Activated CD8-positive, alpha-beta T cell treated with anti-CD3 and anti-CD28 coated beads, Interleukin-2, amount 10 ng/mL, durations not matched to agents 7 days and 5 days (primary cell): ENCODE results near the gene DRICH1. TPM values are rescaled to one million over a fixed set of nuclear protein-coding genes. Genes with fewer than 3 reads are reported as not detected.
"Not testable (repeated sequence)": the region's sequence is repeated elsewhere in the genome, so short reads cannot be mapped to it uniquely, and the experiment has no call there.

ENCODE experiments used
- ATAC-seq: fragments of 150-1000 bp; cut with Tn5 transposase; one replicate; pipeline ENCODE4 v1.10.0; 2021; ENCODE audit warnings: moderate library complexity
- CTCF ChIA-PET: fragments of 350-600 bp; sonication (Branson Sonifier 250); formaldehyde crosslinking; loops from one replicate; lab custom pipeline; 2021; ENCODE audit warnings: antibody characterized with exemption; lab: Charles Lee
- POLR2A ChIA-PET: fragments of 350-600 bp; sonication (Branson Sonifier 250); formaldehyde crosslinking; loops from one replicate; lab custom pipeline; 2021; ENCODE audit warnings: antibody characterized with exemption; lab: Charles Lee
- DNase-seq: peaks from one replicate; pipeline ENCODE4 v3.0.0-alpha.2; 2020
- H3K27ac Mint-ChIP-seq: one replicate; pipeline ENCODE4 v1.8.0; 2021; ENCODE audit warnings: mild to moderate bottlenecking, mixed read lengths
- H3K27me3 Mint-ChIP-seq: one replicate; pipeline ENCODE4 v1.8.0; 2021; ENCODE audit warnings: low read depth, mixed read lengths
- H3K36me3 Mint-ChIP-seq: one replicate; pipeline ENCODE4 v1.8.0; 2021; ENCODE audit warnings: low read depth, mixed read lengths
- H3K4me1 Mint-ChIP-seq: one replicate; pipeline ENCODE4 v1.8.0; 2021; ENCODE audit warnings: low read depth, mixed read lengths
- H3K4me3 Mint-ChIP-seq: one replicate; pipeline ENCODE4 v1.8.0; 2021; ENCODE audit warnings: mild to moderate bottlenecking, mixed read lengths
- H3K9me3 Mint-ChIP-seq: one replicate; pipeline ENCODE4 v1.8.0; 2022; ENCODE audit warnings: mixed read lengths; ENCODE audit not compliant: insufficient read depth
- total RNA-seq, 2 experiments: library from RNA; stranded (reverse); gene quantifications; one replicate each; pipeline ENCODE4 v1.2.3, GENCODE V29; 2021

Gene DRICH1
- total RNA-seq, 2 experiments from 2014 or later: 0.21 to 0.29 TPM

DNA sequence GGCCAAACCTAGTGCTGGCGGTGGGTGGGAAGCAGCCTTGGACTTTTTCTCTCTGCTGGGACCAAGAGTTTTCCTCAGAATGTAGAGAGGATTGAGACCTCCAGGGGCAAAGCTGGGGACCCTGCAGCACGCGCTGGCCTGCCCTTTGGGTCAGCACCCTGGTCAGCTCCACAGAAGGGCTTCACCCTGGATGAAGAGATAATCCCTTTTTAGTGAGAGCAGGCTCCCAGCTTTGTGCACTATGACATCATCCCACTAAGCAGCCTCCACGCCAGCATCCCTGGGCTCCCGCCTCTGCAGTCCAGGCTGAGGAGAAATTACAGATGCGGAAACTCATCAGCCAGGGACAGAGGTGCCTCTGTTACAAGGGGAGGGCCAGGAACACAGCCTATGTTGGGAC is 23.5 kb downstream of the DRICH1 start:
- H3K27ac Mint-ChIP-seq: no peak overlapping the region
- H3K4me3 Mint-ChIP-seq: no peak overlapping the region
- peaks cover 40% of the 10 kb centered on the region for H3K4me1 Mint-ChIP-seq
- ChIA-PET CTCF (no interaction called here), POLR2A (no interaction called here)
- H3K36me3 Mint-ChIP-seq: no peaks in the 10 kb centered on the region
- H3K9me3 Mint-ChIP-seq: no peaks in the 10 kb centered on the region
- peaks cover 2% of the 10 kb centered on the region for H3K27me3 Mint-ChIP-seq
- DNase-seq (peak; percentile 33), ATAC-seq (peak; percentile 26)

DNA sequence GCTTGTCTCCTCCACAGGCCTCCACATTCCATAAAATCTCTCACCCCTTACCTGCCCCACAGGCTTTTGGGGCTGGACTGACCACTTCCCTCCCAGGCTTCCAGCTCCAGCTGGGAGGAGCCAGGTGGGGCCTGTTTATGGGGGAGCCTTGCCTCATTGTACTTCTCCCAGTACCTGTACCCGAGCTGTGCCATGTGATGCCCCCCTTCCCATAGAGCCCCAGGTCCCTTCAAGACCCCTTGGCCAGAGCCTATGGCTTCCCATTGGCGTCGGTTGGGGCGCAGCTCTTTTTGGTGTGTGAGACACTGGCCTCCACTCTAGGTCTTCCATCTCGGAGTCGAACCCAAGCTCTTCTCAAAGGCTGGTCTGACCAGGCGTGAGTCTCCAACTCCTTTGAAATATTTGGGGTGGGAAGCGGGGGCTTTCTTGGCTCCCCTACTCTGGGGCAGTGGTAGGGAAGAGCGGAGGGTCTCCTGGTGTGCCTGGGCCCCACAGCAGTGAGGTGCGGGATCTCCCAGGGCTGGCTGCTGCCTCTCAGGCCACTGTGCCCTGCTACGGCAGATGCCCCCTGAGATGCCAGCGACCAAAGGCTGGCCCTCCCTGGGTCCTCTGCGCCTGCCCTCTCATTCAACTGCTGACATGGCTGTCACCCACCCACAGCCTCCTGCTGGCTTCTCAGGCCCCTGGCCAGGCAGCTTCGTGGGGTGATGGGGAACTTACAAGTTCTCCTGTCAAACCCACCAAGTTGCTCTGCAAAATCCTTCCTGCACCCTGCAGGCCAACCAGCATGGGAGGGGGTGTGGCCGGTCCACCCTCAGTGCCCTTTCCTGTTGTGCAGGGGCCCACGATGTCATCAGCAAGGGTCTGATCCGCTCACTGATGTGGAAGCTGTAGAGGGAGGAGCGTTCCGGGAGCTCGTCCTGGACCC is 25.7 kb downstream of the DRICH1 start:
- DNase-seq: no peak
- no peaks in the 10 kb centered on the region for H3K36me3 Mint-ChIP-seq
- no peak for ATAC-seq
- H3K27ac Mint-ChIP-seq: no peak overlapping the region
- H3K27me3 Mint-ChIP-seq: peaks cover 2% of the 10 kb centered on the region
- POLR2A ChIA-PET: interaction anchor here (0.6 kb wide), 1 partner anchor 38 kb away, joined by 4 read pairs; no protein-coding TSS in a partner anchor
- no peaks in the 10 kb centered on the region for H3K9me3 Mint-ChIP-seq
- H3K4me1 Mint-ChIP-seq: peaks cover 25% of the 10 kb centered on the region
- CTCF ChIA-PET: interaction anchor here (0.6 to 0.9 kb wide), 2 partner anchors 13 to 252 kb away, joined by 3 read pairs; no protein-coding TSS in a partner anchor
- H3K4me3 Mint-ChIP-seq: no peak overlapping the region

DNA sequence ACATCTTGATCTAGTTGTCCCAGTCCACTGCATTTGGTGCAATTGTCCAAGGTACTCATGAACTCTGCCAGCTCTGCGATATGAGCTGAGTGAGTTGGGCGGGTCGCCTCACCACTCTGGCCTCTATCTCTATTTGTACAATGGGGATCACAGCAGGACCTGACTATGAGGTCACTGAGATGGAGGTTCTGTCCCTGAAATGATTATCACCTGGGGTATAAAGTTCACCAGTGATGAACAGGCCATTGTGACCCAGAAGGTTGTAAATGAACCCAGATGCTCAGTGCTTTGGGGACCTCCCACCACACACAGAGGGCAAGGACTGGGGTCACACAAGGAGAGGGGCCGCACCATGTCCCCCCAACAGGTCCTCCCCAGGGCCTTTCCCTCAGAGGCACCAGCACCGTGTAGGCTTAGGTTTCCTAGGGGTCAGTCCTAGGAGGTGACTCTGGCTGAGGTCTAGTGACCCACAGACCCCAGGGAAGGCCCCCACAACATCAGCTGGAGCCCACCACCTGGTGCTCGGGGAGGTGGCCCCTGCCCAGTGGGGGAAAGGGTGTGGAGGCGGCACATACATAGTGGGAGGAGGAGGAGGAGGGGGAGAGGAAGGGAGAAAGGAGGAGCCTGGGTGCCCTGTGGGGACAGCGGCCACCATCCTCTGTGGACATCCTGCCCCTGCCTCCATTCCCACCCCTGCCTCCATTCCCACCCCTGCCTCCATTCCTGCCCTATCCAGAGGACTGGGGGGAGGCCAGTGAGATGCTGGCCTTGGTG is 27.0 kb downstream of the DRICH1 start:
- ATAC-seq (no peak), DNase-seq (no peak)
- no peak overlapping the region for H3K4me3 Mint-ChIP-seq
- ChIA-PET CTCF (interaction anchor here (1.2 kb wide), 1 partner anchor 14 kb away, joined by 3 read pairs; no protein-coding TSS in a partner anchor), POLR2A (no interaction called here)
- no peaks in the 10 kb centered on the region for H3K36me3 Mint-ChIP-seq
- H3K4me1 Mint-ChIP-seq: peaks cover 13% of the 10 kb centered on the region
- peaks cover 7% of the 10 kb centered on the region for H3K27me3 Mint-ChIP-seq
- H3K27ac Mint-ChIP-seq: no peak overlapping the region
- H3K9me3 Mint-ChIP-seq: no peaks in the 10 kb centered on the region

DNA sequence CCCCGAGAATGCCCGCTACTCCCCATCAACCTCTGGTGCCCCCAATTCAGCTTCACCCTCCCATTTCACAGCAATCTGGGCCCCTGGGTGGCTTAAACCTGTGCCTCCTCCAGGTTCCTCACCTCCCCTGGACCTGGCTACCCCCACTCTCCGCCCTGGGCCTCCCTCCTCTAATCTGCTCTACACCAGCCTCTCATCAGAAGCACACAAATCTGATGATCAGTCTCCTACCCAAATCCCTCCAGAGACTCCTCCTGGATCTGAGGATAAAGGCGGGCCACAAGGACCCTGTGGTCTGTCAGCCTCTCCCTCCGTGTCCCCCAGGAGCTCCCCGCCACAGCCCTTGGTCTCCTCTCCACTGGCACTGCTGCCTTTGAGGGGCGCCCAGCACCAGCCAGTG is 28.9 kb downstream of the DRICH1 start:
- Mint-ChIP-seq H3K4me1 (no peaks in the 10 kb centered on the region), H3K36me3 (no peaks in the 10 kb centered on the region), H3K9me3 (no peaks in the 10 kb centered on the region), H3K4me3 (no peak overlapping the region), H3K27me3 (peaks cover 5% of the 10 kb centered on the region), H3K27ac (no peak overlapping the region)
- ChIA-PET POLR2A (no interaction called here), CTCF (no interaction called here)
- ATAC-seq (no peak), DNase-seq (no peak)

DNA sequence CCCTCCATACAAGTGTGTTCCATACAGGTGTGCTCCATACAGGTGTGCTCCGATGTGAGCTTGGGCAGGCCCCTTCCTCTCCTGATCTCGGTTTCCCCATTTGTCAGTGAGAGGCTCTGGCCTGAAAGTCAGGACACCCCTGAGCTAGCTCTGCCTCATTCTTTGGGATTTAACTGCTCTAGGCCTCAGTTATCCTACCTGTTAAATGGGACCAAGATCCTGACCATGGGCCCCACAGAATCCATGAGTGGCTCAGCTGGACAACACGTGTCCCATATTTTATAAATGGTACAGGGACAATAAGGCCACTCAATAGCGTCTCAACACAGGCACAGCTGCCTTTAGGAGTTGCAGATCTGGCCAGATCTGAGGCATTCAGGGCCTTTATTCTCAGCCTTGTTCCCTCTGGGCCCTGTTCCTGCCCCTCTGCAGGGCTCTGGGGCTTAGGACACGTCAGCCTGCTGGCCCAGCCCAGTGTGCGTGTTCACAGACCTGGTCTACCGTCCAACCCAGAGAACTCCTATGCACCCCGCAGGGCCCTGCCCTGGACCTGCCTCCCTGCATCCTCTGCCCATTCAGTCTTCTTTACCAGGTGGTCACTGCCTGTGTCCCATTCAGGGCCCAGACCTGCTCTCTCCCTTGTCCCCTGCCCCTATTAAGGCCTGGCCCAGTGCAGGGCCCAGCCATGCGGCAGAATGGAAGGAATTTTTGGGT is 33.2 kb downstream of the DRICH1 start:
- POLR2A ChIA-PET: no interaction called here
- CTCF ChIA-PET: interaction anchor here (1.5 kb wide), 1 partner anchor 8 kb away, joined by 4 read pairs; no protein-coding TSS in a partner anchor
- no peaks in the 10 kb centered on the region for H3K36me3 Mint-ChIP-seq

DNA sequence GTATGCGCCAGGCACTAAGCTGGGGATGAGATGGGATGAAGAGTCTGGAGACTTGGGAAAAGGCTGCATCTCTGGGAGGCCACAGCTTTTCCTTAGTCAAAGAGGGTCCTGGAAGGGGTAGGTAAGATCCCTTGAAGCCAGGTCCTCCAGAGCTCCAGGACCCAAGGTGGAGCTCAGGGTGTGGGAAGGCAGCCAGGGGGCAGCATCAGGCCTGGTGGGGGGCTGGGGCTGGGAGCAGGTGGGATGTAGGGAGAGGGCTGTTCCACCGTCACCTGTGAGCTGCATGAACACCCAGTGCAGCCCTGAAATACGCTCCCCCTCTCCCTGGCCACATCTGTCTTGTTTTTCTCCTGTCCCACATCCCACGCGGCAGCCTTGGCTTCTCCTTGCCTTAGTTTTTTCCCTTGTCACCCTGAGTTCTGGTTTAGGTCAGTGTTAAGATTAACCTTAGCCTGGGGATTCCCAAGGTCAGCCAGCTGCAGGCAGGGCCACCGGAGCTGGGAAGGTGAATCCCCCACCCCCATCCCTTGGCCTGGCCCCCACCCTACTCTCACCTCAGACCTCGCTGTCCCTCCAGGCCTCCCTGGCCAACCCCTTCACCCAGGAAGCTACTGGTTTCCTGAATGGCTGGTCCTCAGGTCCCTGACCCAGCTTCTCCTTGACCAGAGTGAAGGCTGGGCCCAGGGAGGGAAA is 34.4 kb downstream of the DRICH1 start:
- CTCF ChIA-PET, POLR2A ChIA-PET, H3K9me3 Mint-ChIP-seq, H3K4me3 Mint-ChIP-seq, H3K4me1 Mint-ChIP-seq, H3K27ac Mint-ChIP-seq, H3K36me3 Mint-ChIP-seq, DNase-seq, ATAC-seq: not testable (repeated sequence)
- peaks cover 13% of the 10 kb centered on the region for H3K27me3 Mint-ChIP-seq

More for the DNA sequence above, 33.2 kb downstream of the DRICH1 start:
- Mint-ChIP-seq H3K27me3 (peaks cover 12% of the 10 kb centered on the region), H3K4me3 (no peak overlapping the region), H3K4me1 (no peaks in the 10 kb centered on the region), H3K9me3 (no peaks in the 10 kb centered on the region), H3K27ac (no peak overlapping the region)
- DNase-seq: no peak
- ATAC-seq: no peak

DNA sequence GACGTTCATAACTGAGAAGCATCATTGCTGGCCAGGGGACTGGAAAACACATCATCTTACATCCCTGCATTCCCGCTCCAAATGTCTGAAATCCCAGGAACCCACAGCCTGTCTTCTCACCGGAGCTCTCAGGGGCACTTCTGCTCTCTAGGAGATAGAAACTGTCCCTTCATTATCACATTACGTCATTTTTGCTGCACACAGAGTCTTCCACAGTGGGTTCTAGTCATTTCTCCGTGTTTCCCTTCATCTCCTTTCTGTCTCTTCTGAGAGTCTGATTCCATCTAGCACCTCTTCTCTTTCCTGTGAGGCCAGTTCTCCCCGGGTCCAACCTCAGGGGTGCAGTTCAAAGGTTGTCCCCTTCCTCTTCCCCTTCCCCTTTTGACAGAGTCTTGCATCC is 36.2 kb downstream of the DRICH1 start:
- H3K27ac Mint-ChIP-seq, H3K4me1 Mint-ChIP-seq, CTCF ChIA-PET, DNase-seq, POLR2A ChIA-PET, H3K36me3 Mint-ChIP-seq, ATAC-seq, H3K9me3 Mint-ChIP-seq, H3K4me3 Mint-ChIP-seq: not testable (repeated sequence)
- peaks cover 13% of the 10 kb centered on the region for H3K27me3 Mint-ChIP-seq

DNA sequence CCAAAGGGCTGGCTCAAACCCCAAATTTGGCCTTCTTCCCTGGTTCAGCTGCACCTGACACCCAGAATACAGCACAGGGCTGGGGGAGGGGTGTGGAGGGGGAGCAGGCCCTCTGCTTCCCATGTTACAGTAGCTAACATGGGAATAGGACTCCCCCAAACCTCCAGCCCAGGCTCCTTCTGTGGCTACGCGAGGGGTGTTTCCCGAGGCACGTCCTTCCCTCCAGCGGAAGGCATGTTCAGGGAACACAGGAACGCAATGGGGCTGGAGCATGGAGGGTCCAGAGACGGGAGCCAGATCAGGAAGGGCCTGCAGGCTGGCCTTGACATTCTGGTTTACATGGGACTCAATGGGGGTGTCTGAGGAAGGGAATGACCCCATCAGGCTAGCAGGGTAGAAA is 40.3 kb downstream of the DRICH1 start:
- no peak for DNase-seq
- CTCF ChIA-PET: interaction anchor here (0.7 to 2.0 kb wide), 15 partner anchors 8 to 341 kb away, joined by 3 to 10 read pairs (median 4); partner anchors contain the start of gene SLC2A11
- Mint-ChIP-seq H3K36me3 (no peaks in the 10 kb centered on the region), H3K9me3 (no peaks in the 10 kb centered on the region), H3K4me3 (no peak overlapping the region), H3K27me3 (peaks cover 15% of the 10 kb centered on the region), H3K27ac (no peak overlapping the region), H3K4me1 (peaks cover 9% of the 10 kb centered on the region)
- ATAC-seq: no peak
- POLR2A ChIA-PET: no interaction called here

DNA sequence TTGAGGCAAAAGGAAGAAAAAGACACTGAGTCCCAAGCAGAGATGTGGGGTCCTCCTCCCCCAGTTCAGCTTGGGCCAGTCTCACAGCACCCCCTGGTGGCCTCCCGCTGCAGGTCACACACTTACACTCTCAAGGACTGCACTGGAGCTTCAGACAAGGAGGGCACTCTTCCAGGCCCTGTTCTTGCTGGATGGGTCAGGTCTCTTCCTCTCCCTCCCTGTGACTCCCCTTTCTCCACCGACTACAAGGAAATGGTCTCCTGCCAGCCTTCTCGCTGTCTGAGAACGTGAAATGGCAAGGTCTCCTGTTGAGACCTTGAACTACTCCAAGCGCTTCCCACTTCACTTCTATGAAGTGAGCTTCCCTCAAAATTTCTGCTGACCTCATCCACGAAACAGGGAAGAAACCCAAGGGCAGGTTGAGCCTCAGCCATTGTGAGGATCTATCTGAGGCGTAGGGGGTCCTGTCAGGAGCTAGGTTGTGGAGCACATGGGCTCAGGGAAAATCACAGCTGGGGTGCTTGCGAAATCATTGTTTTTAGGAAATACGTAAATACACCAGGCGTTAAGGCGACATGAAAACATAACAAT is 40.8 kb downstream of the DRICH1 start:
- ChIA-PET POLR2A (no interaction called here), CTCF (interaction anchor here (0.7 to 2.0 kb wide), 15 partner anchors 9 to 341 kb away, joined by 3 to 10 read pairs (median 4); partner anchors contain the start of gene SLC2A11)
- Mint-ChIP-seq H3K36me3 (no peaks in the 10 kb centered on the region), H3K27me3 (peaks cover 15% of the 10 kb centered on the region), H3K9me3 (no peaks in the 10 kb centered on the region), H3K4me1 (peaks cover 9% of the 10 kb centered on the region), H3K4me3 (no peak overlapping the region), H3K27ac (no peak overlapping the region)
- DNase-seq (peak; percentile 71), ATAC-seq (peak; percentile 82)

DNA sequence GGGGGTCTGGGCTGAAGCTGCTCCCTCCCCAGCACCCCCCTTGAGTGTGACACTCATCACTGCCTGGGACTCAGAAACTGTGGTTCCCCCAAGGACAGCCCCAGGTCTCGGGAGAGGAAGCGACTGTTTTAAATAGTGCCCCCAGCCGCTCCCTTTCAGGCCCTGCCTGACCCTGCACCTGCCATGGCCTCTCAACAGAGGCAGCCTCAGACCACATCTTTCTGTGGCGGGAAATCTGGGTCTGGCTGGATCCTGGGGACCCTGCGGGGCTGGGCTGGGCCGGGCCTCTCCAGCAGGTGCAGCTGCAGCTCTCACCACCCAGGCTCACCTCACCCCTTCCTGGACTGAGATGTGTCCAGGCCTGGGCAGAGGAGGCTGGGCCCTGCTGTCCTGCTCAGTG is 48.3 kb downstream of the DRICH1 start:
- H3K4me1 Mint-ChIP-seq: peaks cover 19% of the 10 kb centered on the region
- H3K27me3 Mint-ChIP-seq: peaks cover 14% of the 10 kb centered on the region
- ATAC-seq (no peak), DNase-seq (no peak)
- ChIA-PET POLR2A (no interaction called here), CTCF (no interaction called here)
- no peaks in the 10 kb centered on the region for H3K36me3 Mint-ChIP-seq
- H3K27ac Mint-ChIP-seq: no peak overlapping the region
- H3K9me3 Mint-ChIP-seq: no peaks in the 10 kb centered on the region
- H3K4me3 Mint-ChIP-seq: no peak overlapping the region
